ENCODE measurements around the gene GRB10.

GRB10 gene

GRCh38 chr7:50652400-50653125 lies 130.1 kb downstream of the GRB10 start:
- no peak for FAIRE-seq

DNA sequence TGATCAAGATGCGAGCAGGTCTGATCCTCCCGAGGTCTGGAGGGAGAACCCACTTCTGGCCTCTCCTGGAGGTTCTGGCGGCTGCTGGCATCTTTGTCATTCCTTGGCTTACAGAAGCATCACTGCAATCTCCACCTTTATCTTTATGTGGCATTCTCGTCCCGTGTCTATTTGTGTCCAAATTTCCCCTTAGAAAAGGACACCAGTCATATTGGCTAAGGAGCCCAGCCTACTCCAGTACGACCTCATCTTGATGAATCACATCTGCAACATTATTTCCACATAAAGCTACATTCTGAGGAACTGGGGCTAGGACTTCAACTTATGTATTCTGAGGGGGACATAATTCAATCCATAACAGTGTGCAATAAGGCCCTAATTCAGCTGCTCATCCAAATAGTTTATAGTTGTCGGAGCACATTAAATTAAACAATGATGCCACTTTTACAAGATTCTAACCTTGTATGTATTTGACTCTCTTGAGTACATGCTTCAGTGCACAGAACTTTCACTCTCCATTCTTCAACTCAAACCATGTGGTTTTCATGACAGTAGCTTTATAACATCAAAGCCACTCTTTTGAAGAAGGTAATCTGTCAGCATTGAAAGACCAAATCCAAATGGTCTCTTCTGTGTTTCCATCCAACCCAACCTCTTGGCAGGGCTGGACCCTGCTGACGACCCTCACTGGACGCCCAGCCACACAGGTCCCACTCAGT lies 131.3 kb downstream of the GRB10 start:
- FAIRE-seq, result no peak

DNA sequence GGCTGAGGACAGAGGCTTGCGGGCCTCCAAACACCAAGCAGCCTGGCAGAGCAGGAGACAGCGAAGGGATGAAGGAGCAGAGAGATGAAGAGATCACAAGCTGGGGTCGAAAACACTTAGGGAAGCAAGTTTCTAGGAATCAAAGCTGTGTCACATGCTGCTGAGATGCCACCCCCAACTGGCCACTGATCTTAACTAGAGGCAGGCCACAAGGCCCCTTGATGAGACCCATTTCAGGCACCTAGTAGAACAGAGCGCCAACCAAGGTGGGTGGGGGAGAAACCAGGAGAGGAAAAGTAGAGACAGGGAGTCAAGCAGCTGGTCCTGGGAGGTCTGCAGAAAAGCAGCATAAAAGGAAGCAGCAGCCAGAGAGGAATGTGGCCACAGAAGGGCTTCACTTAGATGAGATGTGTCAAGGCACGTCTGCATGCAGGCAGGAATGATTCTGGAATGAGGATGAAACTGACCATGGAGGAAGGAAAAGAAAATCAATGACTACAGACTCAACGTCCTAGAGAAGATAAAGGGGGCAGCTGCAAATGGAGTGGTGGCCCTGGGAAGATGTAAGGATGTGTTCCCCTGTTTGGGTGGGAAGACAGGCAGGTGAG lies 132.5 kb downstream of the GRB10 start:
- no peak for FAIRE-seq

DNA sequence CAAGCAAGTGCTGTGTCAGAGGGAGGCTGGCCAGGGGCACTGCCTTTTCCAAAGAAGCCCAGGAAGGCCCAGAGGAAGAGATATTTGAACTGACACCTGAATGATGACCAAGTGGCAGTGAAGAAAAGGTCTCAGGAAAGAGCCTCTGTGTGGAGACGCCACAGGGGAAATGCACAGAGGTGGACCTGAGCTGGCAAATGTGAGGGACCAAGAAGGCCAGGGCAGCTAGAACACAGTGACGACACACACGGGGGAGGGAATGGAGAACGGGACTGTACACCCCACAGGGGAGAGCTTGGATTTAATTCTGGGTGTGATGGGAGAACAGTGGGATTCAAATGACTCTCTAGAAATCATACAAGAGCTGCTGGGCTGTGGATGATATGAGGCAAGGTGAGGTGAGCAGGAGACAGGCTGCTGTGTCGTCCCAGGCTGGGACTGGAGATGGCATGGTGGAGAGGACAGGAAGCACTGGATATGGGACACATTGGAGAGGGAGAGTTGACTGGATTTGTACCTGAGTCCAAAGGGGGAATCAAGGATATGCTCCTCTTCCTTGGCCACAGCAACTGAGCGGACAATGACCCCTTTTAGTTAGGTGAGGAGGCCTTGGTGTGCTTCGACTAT lies 133.3 kb downstream of the GRB10 start:
- FAIRE-seq, result no peak

GRCh38 chr7:50648570-50649169 lies 134.0 kb downstream of the GRB10 start:
- no peak for FAIRE-seq

GRCh38 chr7:50648076-50648475 lies 134.6 kb downstream of the GRB10 start:
- FAIRE-seq, result no peak

DNA sequence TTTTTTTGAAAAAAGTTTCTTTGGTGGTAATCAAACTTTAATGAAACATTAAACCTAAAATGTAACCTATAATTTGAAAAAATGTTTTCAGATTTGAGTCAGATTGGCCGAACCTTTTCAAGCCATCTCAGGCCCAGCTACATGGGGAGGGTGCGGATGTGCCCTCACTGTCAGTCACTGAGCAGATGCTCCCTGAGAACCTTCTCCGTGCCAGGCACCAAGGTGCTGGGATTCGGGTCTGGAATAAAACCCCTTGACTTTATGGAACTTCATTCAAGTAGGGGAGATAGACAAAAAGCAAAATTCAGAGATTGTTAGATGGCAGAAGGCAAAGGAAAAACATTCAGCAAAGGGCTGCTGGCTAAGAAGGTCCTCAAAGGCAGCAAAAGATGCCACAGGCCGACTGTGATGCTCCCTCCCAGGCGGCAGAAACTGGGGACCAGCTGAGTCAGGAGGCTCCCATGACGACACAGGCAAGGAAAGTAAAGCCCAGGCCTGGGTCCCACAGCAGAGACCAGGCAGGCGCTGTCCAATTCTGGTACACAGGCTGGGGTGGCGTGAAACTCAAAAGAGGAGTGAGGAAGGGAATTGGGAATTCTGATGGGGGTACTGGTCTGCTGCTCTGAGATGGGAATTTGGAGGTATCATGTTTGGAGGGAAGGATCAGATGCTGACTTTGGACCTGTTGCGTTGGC lies 135.3 kb downstream of the GRB10 start:
- no peak for FAIRE-seq

- FAIRE-seq, result no peak
Measured at GRCh38 chr7:50646069-50646468, 136.6 kb downstream of the GRB10 start.

DNA sequence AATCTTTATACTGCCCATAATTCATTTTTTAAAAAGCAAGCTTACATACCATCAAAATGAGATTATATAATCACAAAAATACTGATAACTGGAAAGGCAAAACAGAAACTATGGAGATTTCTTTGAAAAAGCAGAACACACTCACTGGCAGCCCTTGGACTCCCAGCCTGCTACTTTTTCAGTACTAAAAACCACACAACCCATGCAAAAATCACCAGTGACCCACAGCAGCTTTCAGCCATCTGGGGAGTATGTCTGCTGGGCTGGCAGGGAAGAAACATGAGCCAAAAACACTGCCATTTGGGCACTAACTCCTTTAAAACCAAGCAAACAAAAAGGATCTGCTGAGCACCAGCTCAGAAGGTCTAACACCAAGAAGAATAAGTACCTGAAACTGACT lies 137.5 kb downstream of the GRB10 start:
- no peak for FAIRE-seq

DNA sequence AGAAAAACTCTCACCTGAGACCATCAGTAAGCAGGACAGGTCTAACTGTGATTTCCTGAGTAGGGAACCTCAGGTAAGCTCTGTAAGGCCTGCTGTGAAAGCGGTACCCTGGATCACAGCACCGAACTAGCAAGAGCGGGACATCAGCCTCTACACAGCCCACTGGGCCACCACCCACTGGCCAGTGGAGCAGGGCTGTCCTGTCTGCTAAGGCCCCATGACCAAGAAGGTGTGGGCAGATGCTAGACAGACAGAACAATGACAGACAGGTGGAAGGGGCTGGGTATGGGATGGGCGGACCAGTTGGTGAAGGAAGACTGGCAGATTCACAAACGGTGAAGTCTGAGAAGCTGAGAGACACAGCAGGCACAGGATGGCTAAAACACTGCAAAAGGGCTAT lies 138.1 kb downstream of the GRB10 start:
- no peak for FAIRE-seq

GRCh38 chr7:50644114-50644513 lies 138.6 kb downstream of the GRB10 start:
- FAIRE-seq, result no peak

DNA sequence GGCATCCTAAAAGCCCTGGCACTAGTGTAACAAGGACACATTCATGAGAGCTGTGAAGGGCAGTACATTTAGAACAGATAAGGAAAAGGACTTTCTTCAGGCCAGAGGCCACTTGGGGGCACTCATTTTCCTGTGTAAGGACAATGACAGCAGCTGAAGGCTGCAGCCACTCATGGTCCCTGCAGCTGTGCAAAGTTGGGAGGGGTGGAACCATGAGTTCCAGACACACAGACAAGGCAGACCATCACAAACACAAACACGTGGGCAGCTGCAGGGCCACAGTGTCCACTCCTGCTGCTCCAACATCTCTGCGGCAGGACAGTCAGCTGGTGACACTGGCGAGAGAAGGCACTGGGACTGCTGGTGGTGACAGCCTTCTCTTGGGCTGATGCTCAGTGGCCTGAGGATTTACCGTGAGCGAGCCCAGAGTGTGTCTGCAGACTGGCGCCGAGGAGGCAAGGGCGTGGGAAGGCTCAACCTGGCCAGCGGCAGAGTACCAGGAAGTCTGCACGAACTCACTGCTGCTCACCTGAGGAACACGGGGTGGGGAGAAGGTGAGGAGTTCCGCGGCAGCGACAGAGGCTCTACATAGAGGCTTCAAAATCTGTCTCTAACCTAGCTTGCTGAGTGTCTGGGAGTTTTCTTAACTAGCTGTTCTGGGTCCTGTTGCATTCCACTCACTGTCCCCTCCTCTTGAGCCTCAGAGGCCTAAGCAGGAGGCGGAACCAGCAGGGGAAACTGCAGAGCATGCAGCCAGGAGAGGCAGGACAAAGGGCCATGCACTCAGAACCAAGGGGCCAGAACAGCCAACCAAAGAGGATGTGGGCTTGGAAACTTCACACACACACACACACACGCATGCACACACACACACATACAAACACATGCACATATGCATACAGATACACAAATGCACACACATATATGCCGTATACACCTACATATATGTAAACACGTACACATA lies 141.0 kb downstream of the GRB10 start:
- no peak for FAIRE-seq

GRCh38 chr7:50640779-50641178 lies 141.9 kb downstream of the GRB10 start:
- no peak for FAIRE-seq

DNA sequence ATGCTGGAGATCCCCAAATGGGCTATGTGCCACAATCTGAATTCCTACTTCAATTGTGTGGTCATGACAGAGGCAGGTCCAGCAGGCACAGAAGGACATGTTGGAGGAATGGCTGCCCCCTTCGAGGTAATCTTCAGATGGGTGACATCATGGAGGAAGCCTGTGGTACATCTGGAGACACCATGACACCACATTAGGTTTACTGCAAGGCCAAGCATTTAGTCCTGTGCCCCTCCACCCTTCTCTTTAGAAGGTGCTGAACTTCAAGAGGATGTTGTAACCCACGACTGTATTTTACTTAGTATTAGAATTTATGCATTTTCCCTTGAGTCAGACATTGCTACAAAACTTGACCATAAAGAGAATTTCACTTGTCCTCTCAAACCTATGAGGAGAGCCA lies 142.4 kb downstream of the GRB10 start:
- no peak for FAIRE-seq

GRCh38 chr7:50637725-50638643 lies 144.7 kb downstream of the GRB10 start:
- FAIRE-seq, result no peak

- FAIRE-seq, result no peak
Measured at GRCh38 chr7:50634378-50634777, 148.3 kb downstream of the GRB10 start.

DNA sequence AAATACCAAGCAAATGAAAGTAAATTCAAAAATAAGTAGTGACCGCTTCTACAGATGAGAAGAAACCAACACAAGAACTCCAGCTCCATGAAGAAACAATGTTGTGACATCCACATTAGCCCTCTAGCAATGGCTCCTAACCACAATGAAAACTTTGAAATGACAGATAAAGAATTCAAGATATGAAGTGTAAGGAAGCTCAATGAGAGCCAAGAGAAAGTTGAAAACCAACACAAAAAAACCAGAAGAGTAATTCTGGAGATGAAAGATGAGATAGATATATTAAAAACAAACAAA lies 149.3 kb downstream of the GRB10 start:
- no peak for FAIRE-seq

DNA sequence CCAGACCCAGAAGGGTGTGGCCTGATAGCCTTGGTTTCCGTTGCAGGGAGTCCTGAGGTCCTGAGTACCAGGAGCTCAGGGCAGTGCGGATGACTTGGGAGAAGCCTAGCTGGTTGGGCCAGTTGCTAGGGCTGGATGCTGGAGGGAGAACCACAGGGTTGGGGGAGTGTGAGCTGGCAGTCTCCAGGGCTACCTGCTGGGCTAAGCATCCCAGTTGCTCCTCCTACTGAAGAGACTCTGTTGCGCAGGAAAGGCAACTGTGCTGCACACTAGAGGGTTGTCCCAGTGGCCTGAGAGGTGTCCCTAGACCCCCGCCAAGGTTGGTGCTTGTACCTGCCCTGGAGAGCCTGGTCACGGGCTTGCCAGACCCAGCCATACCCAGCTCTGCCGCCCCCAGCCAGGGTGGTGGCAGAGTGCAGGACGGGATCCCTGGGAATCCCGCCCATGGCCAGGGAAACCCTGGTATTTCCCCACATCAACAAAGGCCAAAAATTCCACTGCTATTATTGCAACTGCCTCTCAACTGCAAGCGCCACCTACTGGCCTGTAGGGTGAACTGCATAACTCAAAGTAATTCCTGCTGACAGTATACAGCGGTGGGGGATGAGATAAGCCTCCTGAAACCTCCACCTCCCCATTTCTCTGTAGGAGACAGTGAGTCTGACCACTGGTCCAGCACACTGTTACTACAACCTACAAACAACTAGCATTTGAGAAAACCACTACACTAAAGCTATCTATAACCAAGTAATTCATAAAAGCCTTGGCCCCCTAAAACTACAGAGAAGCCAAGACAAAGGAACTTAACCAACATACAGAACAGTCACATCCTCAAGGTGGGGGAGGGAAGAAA lies 149.9 kb downstream of the GRB10 start:
- FAIRE-seq, result no peak

DNA sequence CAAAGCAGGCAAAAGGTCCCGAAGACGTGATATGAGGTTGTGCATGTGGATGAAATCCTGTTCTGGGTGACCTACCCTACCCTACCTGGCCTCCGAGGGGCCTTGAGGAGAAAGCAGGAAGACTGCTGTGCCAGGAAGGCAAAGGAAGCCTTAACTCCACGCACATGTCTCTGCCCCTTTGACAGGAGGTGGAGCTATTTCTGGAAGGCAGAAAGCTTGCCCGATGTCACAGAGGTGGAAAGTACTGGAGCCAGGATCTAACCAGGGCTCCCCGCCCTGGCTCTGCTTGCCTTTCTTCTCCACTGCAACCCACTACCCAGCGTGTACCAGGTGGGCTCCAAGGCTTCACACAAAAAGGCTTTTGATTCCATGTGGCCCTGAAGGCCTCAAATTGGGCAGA lies 151.1 kb downstream of the GRB10 start:
- FAIRE-seq, result no peak

DNA sequence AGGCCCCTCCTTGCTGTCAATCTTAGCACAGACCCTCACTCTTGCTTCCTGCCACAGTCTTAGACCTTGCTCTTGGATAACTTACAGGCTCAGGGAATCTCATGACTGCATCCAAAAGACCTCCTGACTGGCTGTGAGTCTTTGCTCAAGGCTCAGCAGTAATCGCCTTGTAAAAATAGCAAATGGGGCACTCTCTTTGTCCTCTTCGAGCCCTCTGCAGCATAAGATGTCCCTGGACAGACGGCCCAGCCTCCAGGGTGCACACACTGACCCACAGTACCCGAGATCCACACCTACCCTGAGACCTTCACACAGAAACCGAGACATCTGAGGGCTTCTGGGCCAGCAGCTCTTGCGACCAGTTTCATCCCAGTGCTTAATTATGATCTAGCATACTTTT lies 151.6 kb downstream of the GRB10 start:
- FAIRE-seq, result no peak
